GM19043 (cell line): ENCODE data around the gene MAFG.

Experiments
- ATAC-seq: cut with Tn5 transposase; IDR thresholded peaks from one replicate; pipeline ENCODE4 v1.9.1; 2021; ENCODE audit warnings: low read depth; ENCODE audit not compliant: unreplicated experiment

The MAFG gene

GRCh38 chr17:81871387-81872230, 55.9 kb downstream of the MAFG start:
- ATAC-seq, result no peak

- ATAC-seq, result no peak
Measured at GRCh38 chr17:81870981-81871386, 56.6 kb downstream of the MAFG start, which contains the start of gene ARHGDIA. TSS of gene ARHGDIA (minus strand) at chr17:81871337. CDS start at chr17:81869930, 1,407 bp downstream.

DNA sequence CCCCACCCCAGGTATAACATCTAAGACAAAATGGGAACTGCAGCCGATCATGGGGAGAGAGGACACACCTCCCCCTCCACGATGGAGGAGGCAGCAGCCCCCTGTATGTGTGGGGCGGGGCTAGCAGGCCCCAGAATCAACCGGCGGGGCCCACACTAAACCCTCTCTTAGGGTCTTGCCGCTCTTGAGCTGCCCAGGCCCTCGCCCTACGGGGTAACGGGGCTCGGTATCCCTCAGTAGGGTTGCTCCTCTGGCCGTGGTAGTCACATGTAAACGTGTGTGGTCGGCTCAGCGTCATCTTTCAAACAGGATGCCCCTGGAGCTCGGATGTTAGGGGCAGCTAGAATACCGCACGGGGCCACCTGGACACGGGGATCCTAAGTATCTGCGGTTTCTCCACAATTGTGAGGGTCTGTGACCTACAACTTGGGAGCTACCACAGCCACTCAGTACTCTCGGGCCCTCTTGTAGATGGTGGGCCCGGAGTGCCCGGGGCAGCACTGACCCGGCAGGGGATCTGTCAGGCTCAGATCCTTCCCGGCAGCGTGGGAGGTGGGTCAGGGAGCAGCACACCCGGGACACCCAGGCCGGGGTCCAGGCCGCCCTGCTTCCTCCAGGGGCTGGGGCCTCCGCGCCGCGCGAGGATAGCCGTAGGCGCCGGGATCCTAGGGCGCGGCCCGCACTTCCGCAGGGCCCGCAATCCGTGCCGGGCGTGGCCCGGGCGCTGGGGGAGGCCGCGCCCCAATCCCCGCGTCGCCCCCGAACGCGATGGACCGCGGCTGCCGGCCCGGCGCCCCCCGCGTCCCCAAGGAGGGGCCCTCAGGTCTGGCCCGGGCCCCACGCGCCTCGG, 57.2 kb downstream of the MAFG start:
- ATAC-seq, result no peak

GRCh38 chr17:81869221-81870130, 58.1 kb downstream of the MAFG start:
- no peak for ATAC-seq

- ATAC-seq, result no peak
Measured at GRCh38 chr17:81868674-81869220, 58.8 kb downstream of the MAFG start.
